HepG2 (cell line): ENCODE data around the gene COLQ. TPM values are rescaled to one million over a fixed set of nuclear protein-coding genes. Genes with fewer than 3 reads are reported as not detected.

Source experiments
- ARNT ChIP-seq: fragments of 450-650 bp; IDR thresholded peaks from 2 replicates; pipeline ENCODE4 v1.6.1; 2017
- FOXO1 ChIP-seq: sonication (generic); formaldehyde crosslinking; IDR thresholded peaks from 2 replicates; pipeline ENCODE4 v1.4.0; 2020; ENCODE audit warnings: missing genetic modification reagents
- MAZ ChIP-seq, 2 experiments: sonication (generic) in 1 of 2; formaldehyde crosslinking in 1 of 2; IDR thresholded peaks; 2 replicates each; pipeline versions ENCODE4 v1.5.0 to v1.6.1; 2012 to 2020; ENCODE audit warnings: low read depth in 2 of 2, mild to moderate bottlenecking in 2 of 2, borderline replicate concordance in 1 of 2, improper control_type of control experiment in 1 of 2, low read length in 1 of 2, missing genetic modification reagents in 1 of 2, moderate library complexity in 1 of 2
- MLLT10 ChIP-seq: sonication (generic); formaldehyde crosslinking; IDR thresholded peaks from 2 replicates; pipeline ENCODE4 v1.4.0; 2020; ENCODE audit warnings: missing genetic modification reagents
- NR2F1 ChIP-seq, 2 experiments: fragments of 450-650 bp in 1 of 2; formaldehyde crosslinking in 1 of 2; IDR thresholded peaks; 2 replicates each; pipeline versions ENCODE4 v1.5.0 to v1.6.1; 2016 to 2020; ENCODE audit warnings: mild to moderate bottlenecking in 1 of 2, missing compliant biosample characterization in 1 of 2, missing genetic modification reagents in 1 of 2, moderate library complexity in 1 of 2
- RBFOX2 ChIP-seq: fragments of 200-400 bp; formaldehyde crosslinking; IDR thresholded peaks from 2 replicates; pipeline ENCODE4 v1.6.1; 2017; ENCODE audit warnings: low read depth, mild to moderate bottlenecking, low read length
- TBL1XR1 ChIP-seq: fragments of 150-350 bp; IDR thresholded peaks from 2 replicates; pipeline ENCODE4 v1.6.1; 2014; ENCODE audit warnings: borderline replicate concordance, low read length; ENCODE audit not compliant: partially characterized antibody
- WIZ ChIP-seq: sonication (generic); formaldehyde crosslinking; IDR thresholded peaks from 2 replicates; pipeline ENCODE4 v1.5.1; 2020; ENCODE audit warnings: mild to moderate bottlenecking, missing genetic modification reagents
- ZBTB7A ChIP-seq: sonication (generic); formaldehyde crosslinking; IDR thresholded peaks from 2 replicates; pipeline ENCODE4 v1.8.0; 2022; ENCODE audit warnings: mild to moderate bottlenecking, missing genetic modification reagents
- ZNF282 ChIP-seq: fragments of 450-650 bp; IDR thresholded peaks from 2 replicates; pipeline ENCODE4 v1.6.1; 2018; ENCODE audit not compliant: partially characterized antibody
- ZNF878 ChIP-seq: sonication (generic); formaldehyde crosslinking; IDR thresholded peaks from 2 replicates; pipeline ENCODE4 v1.8.1; 2023; ENCODE audit warnings: mild to moderate bottlenecking, missing genetic modification reagents, moderate library complexity
- polyA plus RNA-seq, 8 experiments: library from polyadenylated mRNA; depleted of rRNA in 3 of 8; stranded (reverse) in 7 of 8; unstranded in 1 of 8; fragments of >200 nt; fragmentation: Illumina TruSeq in 4 of 8; extraction: Trizol in 4 of 8; gene quantifications; 2 replicates each; pipeline versions ENCODE4 v1.2.1 to v1.2.3, GENCODE V29; 2011 to 2016; ENCODE audit warnings: low read depth in 4 of 8, missing spikeins in 1 of 8, mixed read lengths in 1 of 8; ENCODE audit not compliant: insufficient read depth in 1 of 8
- total RNA-seq, 5 experiments: library from RNA; depleted of rRNA; stranded (reverse); fragments of >200 nt; fragmentation: Illumina TruSeq; extraction: Trizol; gene quantifications; 2 replicates each; pipeline ENCODE4 v1.2.3, GENCODE V29; 2016; ENCODE audit warnings: low read depth in 1 of 5
- TF ChIP-seq, protein P1 (sequence below): sonication (generic); formaldehyde crosslinking; conservative IDR thresholded peaks from 2 replicates; pipeline ENCODE4 v1.4.0; 2020; ENCODE audit warnings: mild to moderate bottlenecking, missing genetic modification reagents, moderate library complexity
- TF ChIP-seq, protein P2 (sequence below): sonication (generic); formaldehyde crosslinking; IDR thresholded peaks from 2 replicates; pipeline ENCODE4 v1.5.1; 2020; ENCODE audit warnings: missing genetic modification reagents, mild to moderate bottlenecking, borderline replicate concordance
- TF ChIP-seq, protein P3 (sequence below): sonication (generic); formaldehyde crosslinking; IDR thresholded peaks from 2 replicates; pipeline ENCODE4 v1.4.0; 2020; ENCODE audit warnings: missing genetic modification reagents
- TF ChIP-seq, protein P4 (sequence below): sonication (generic); formaldehyde crosslinking; IDR thresholded peaks from 2 replicates; pipeline ENCODE4 v1.5.0; 2020; ENCODE audit warnings: mild to moderate bottlenecking, missing genetic modification reagents, borderline replicate concordance
- TF ChIP-seq, protein P5 (sequence below): sonication (generic); formaldehyde crosslinking; IDR thresholded peaks from 2 replicates; pipeline ENCODE4 v1.8.1; 2023; ENCODE audit warnings: mild to moderate bottlenecking, moderate library complexity, missing genetic modification reagents

COLQ gene
- total and polyA plus RNA-seq, 2 of the 13 experiments (the other 11 are each of a cell fraction or from before 2014, with no cell fraction given), result 0.31 to 0.46 TPM

DNA sequence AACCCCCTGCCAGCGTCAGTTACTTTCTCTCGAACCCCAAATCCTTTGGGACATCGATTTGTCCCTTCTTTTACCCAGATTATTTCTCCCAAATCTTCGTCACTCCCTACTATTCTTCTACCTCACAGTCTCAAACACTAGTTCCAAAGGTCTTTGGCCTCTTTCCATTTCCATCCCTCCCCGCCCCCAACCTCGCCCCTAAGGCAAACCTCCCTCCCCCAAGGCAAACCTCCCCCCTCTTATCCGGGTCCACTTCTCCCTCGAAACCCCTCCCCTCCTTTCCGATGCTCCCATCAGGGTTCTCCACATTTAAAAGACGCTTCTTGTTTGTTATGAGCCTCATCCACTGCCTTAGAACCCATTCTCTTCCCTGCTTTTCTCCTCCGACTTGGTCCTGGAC is 93.5 kb downstream of the COLQ start (continued):
- TF ChIP-seq ZNF282 (no peak), ZBTB7A (CRISPR knock-in tag) (no peak), TBL1XR1 (no peak), FOXO1 (CRISPR knock-in tag) (no peak), RBFOX2 (no peak), ZNF878 (CRISPR knock-in tag) (no peak), ARNT (no peak), WIZ (CRISPR knock-in tag) (no peak), MLLT10 (CRISPR knock-in tag) (no peak), NR2F1 (CRISPR knock-in tag; IDR thresholded peaks at IDR 0.05) (no peak), MAZ (IDR thresholded peaks at IDR 0.05; ENCODE audit: borderline replicate concordance, low read depth, low read length) (no peak), MAZ (CRISPR knock-in tag; IDR thresholded peaks at IDR 0.05; ENCODE audit: low read depth) (no peak)
- TF ChIP-seq, protein P1, sequence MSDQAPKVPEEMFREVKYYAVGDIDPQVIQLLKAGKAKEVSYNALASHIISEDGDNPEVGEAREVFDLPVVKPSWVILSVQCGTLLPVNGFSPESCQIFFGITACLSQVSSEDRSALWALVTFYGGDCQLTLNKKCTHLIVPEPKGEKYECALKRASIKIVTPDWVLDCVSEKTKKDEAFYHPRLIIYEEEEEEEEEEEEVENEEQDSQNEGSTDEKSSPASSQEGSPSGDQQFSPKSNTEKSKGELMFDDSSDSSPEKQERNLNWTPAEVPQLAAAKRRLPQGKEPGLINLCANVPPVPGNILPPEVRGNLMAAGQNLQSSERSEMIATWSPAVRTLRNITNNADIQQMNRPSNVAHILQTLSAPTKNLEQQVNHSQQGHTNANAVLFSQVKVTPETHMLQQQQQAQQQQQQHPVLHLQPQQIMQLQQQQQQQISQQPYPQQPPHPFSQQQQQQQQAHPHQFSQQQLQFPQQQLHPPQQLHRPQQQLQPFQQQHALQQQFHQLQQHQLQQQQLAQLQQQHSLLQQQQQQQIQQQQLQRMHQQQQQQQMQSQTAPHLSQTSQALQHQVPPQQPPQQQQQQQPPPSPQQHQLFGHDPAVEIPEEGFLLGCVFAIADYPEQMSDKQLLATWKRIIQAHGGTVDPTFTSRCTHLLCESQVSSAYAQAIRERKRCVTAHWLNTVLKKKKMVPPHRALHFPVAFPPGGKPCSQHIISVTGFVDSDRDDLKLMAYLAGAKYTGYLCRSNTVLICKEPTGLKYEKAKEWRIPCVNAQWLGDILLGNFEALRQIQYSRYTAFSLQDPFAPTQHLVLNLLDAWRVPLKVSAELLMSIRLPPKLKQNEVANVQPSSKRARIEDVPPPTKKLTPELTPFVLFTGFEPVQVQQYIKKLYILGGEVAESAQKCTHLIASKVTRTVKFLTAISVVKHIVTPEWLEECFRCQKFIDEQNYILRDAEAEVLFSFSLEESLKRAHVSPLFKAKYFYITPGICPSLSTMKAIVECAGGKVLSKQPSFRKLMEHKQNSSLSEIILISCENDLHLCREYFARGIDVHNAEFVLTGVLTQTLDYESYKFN, result peak; percentile 17; the same call in 1 of the 2 replicates
- TF ChIP-seq, protein P2, sequence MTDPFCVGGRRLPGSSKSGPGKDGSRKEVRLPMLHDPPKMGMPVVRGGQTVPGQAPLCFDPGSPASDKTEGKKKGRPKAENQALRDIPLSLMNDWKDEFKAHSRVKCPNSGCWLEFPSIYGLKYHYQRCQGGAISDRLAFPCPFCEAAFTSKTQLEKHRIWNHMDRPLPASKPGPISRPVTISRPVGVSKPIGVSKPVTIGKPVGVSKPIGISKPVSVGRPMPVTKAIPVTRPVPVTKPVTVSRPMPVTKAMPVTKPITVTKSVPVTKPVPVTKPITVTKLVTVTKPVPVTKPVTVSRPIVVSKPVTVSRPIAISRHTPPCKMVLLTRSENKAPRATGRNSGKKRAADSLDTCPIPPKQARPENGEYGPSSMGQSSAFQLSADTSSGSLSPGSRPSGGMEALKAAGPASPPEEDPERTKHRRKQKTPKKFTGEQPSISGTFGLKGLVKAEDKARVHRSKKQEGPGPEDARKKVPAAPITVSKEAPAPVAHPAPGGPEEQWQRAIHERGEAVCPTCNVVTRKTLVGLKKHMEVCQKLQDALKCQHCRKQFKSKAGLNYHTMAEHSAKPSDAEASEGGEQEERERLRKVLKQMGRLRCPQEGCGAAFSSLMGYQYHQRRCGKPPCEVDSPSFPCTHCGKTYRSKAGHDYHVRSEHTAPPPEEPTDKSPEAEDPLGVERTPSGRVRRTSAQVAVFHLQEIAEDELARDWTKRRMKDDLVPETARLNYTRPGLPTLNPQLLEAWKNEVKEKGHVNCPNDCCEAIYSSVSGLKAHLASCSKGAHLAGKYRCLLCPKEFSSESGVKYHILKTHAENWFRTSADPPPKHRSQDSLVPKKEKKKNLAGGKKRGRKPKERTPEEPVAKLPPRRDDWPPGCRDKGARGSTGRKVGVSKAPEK (CRISPR knock-in tag), result no peak
- TF ChIP-seq, protein P3, sequence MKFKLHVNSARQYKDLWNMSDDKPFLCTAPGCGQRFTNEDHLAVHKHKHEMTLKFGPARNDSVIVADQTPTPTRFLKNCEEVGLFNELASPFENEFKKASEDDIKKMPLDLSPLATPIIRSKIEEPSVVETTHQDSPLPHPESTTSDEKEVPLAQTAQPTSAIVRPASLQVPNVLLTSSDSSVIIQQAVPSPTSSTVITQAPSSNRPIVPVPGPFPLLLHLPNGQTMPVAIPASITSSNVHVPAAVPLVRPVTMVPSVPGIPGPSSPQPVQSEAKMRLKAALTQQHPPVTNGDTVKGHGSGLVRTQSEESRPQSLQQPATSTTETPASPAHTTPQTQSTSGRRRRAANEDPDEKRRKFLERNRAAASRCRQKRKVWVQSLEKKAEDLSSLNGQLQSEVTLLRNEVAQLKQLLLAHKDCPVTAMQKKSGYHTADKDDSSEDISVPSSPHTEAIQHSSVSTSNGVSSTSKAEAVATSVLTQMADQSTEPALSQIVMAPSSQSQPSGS (CRISPR knock-in tag), result no peak
- TF ChIP-seq, protein P4, sequence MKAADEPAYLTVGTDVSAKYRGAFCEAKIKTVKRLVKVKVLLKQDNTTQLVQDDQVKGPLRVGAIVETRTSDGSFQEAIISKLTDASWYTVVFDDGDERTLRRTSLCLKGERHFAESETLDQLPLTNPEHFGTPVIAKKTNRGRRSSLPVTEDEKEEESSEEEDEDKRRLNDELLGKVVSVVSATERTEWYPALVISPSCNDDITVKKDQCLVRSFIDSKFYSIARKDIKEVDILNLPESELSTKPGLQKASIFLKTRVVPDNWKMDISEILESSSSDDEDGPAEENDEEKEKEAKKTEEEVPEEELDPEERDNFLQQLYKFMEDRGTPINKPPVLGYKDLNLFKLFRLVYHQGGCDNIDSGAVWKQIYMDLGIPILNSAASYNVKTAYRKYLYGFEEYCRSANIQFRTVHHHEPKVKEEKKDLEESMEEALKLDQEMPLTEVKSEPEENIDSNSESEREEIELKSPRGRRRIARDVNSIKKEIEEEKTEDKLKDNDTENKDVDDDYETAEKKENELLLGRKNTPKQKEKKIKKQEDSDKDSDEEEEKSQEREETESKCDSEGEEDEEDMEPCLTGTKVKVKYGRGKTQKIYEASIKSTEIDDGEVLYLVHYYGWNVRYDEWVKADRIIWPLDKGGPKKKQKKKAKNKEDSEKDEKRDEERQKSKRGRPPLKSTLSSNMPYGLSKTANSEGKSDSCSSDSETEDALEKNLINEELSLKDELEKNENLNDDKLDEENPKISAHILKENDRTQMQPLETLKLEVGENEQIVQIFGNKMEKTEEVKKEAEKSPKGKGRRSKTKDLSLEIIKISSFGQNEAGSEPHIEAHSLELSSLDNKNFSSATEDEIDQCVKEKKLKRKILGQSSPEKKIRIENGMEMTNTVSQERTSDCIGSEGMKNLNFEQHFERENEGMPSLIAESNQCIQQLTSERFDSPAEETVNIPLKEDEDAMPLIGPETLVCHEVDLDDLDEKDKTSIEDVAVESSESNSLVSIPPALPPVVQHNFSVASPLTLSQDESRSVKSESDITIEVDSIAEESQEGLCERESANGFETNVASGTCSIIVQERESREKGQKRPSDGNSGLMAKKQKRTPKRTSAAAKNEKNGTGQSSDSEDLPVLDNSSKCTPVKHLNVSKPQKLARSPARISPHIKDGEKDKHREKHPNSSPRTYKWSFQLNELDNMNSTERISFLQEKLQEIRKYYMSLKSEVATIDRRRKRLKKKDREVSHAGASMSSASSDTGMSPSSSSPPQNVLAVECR (CRISPR knock-in tag), result no peak
- TF ChIP-seq, protein P5, sequence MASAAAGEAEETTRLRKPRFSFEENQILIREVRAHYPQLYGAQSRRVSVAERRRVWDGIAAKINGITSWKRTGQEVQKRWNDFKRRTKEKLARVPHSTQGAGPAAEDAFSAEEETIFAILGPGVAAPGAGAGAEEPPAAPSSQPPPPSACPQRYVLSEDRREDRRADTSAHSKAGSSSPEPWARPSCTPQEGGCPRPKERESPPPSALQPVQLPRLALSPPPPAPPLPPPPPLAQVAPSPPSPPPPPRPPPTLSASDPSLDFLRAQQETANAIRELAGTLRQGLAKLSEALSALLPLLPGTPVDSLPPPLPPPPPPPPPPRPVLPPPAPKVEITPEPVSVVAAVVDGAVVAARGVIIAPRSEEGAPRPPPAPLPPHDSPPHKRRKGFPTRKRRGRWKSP (CRISPR knock-in tag), result no peak
